Urinary bladder (tissue), 4 donors: ENCODE measurements around the gene PHF12. TPM values are rescaled to one million over a fixed set of nuclear protein-coding genes. Genes with fewer than 3 reads are reported as not detected.

Source experiments
- DNase-seq: peaks from one replicate; pipeline ENCODE4 v3.0.0-alpha.2; 2015; ENCODE audit errors: extremely low spot score
- H3K27ac ChIP-seq: one replicate; pipeline ENCODE4 v1.5.1; 2013; ENCODE audit warnings: low read depth, mild to moderate bottlenecking, moderate library complexity
- H3K36me3 ChIP-seq: one replicate; pipeline ENCODE4 v1.6.1; 2013; ENCODE audit warnings: mild to moderate bottlenecking, moderate library complexity; ENCODE audit not compliant: insufficient read depth
- H3K4me1 ChIP-seq: one replicate; pipeline ENCODE4 v1.6.1; 2013; ENCODE audit warnings: mild to moderate bottlenecking, moderate library complexity; ENCODE audit not compliant: insufficient read depth
- H3K4me3 ChIP-seq: one replicate; pipeline ENCODE4 v1.5.1; 2013; ENCODE audit warnings: low read depth, low read length
- WGBS: extraction: QIAGEN DNeasy Blood & Tissue Kit; methylation state at CpG from one replicate; pipeline ENCODE4 v1.1.7; 2013; 5-methylcytosine and 5-hydroxymethylcytosine counted together
- polyA plus RNA-seq: library from polyadenylated mRNA; stranded (reverse); fragments of 200-250 nt; gene quantifications from one replicate; pipeline ENCODE4 v1.2.3, GENCODE V29; 2013
- total RNA-seq: library from RNA; depleted of rRNA; stranded (reverse); fragments of >200 nt; gene quantifications from one replicate; pipeline ENCODE4 v1.2.3, GENCODE V29; 2014
- donor health status: healthy with polysubstance abuse.
- donor health status: healthy.

PHF12 gene
- total and polyA plus RNA-seq, 2 donors: 21.1 to 30.8 TPM

GRCh38 chr17:28985950-28986713 is 34.8 kb upstream of the PHF12 start:
- no peak overlapping the region for H3K27ac ChIP-seq
- WGBS: 27% methylated on average over 36 of the region's 36 CpGs
- no peak for DNase-seq
- H3K4me1 ChIP-seq: no peaks in the 10 kb centered on the region
- no peaks in the 10 kb centered on the region for H3K36me3 ChIP-seq
- H3K4me3 ChIP-seq: no peak overlapping the region

GRCh38 chr17:28983286-28984230 is 32.2 kb upstream of the PHF12 start:
- Histone ChIP-seq H3K4me1 (no peaks in the 10 kb centered on the region), H3K4me3 (no peak overlapping the region), H3K36me3 (no peaks in the 10 kb centered on the region), H3K27ac (no peak overlapping the region)
- DNase-seq: no peak
- WGBS: 58% methylated on average over 7 of the region's 7 CpGs

- no peaks in the 10 kb centered on the region for H3K4me1 ChIP-seq
- DNase-seq: no peak
- no peaks in the 10 kb centered on the region for H3K36me3 ChIP-seq
- H3K27ac ChIP-seq: no peak overlapping the region
- 71% methylated on average over 11 of the region's 11 CpGs for WGBS
- H3K4me3 ChIP-seq: no peak overlapping the region
Measured at GRCh38 chr17:28982131-28982793, 30.9 kb upstream of the PHF12 start.

- 91% methylated on average over 2 of the region's 2 CpGs for WGBS
- Histone ChIP-seq H3K27ac (no peak overlapping the region), H3K4me3 (no peak overlapping the region), H3K36me3 (no peaks in the 10 kb centered on the region), H3K4me1 (no peaks in the 10 kb centered on the region)
- DNase-seq: no peak
Measured at GRCh38 chr17:28978356-28978964, 27.1 kb upstream of the PHF12 start.

GRCh38 chr17:28977659-28978355 is 26.5 kb upstream of the PHF12 start:
- WGBS: 71% methylated on average over 8 of the region's 8 CpGs
- Histone ChIP-seq H3K36me3 (no peaks in the 10 kb centered on the region), H3K4me3 (no peak overlapping the region), H3K4me1 (no peaks in the 10 kb centered on the region), H3K27ac (no peak overlapping the region)
- no peak for DNase-seq

- Histone ChIP-seq H3K4me3 (no peak overlapping the region), H3K36me3 (no peaks in the 10 kb centered on the region), H3K4me1 (no peaks in the 10 kb centered on the region), H3K27ac (no peak overlapping the region)
- no peak for DNase-seq
- WGBS: 93% methylated on average over 5 of the region's 5 CpGs
Measured at GRCh38 chr17:28975646-28976045, 24.3 kb upstream of the PHF12 start.

- H3K27ac ChIP-seq: no peak overlapping the region
Measured at GRCh38 chr17:28975031-28975430, 23.7 kb upstream of the PHF12 start.

GRCh38 chr17:28974451-28974850 is 23.1 kb upstream of the PHF12 start:
- 80% methylated on average over 4 of the region's 4 CpGs for WGBS
- Histone ChIP-seq H3K36me3 (no peaks in the 10 kb centered on the region), H3K4me3 (no peak overlapping the region), H3K27ac (no peak overlapping the region), H3K4me1 (no peaks in the 10 kb centered on the region)
- no peak for DNase-seq

More at GRCh38 chr17:28975031-28975430, 23.7 kb upstream of the PHF12 start:
- H3K4me1 ChIP-seq: no peaks in the 10 kb centered on the region
- 91% methylated on average over 2 of the region's 2 CpGs for WGBS
- H3K36me3 ChIP-seq: no peaks in the 10 kb centered on the region
- no peak overlapping the region for H3K4me3 ChIP-seq
- no peak for DNase-seq

GRCh38 chr17:28973425-28973824 is 22.1 kb upstream of the PHF12 start:
- H3K4me1 ChIP-seq: no peaks in the 10 kb centered on the region
- H3K4me3 ChIP-seq: no peak overlapping the region
- WGBS: 39% methylated on average over 2 of the region's 2 CpGs
- no peak for DNase-seq
- H3K36me3 ChIP-seq: no peaks in the 10 kb centered on the region
- H3K27ac ChIP-seq: no peak overlapping the region

GRCh38 chr17:28972437-28972836 is 21.1 kb upstream of the PHF12 start:
- DNase-seq: no peak
- H3K36me3 ChIP-seq: no peaks in the 10 kb centered on the region
- H3K27ac ChIP-seq: no peak overlapping the region
- H3K4me1 ChIP-seq: no peaks in the 10 kb centered on the region
- 70% methylated on average over 10 of the region's 10 CpGs for WGBS
- no peak overlapping the region for H3K4me3 ChIP-seq

GRCh38 chr17:28970879-28971278 is 19.6 kb upstream of the PHF12 start:
- no peak overlapping the region for H3K27ac ChIP-seq
- H3K4me3 ChIP-seq: no peak overlapping the region
- 62% methylated on average over 6 of the region's 6 CpGs for WGBS
- H3K4me1 ChIP-seq: no peaks in the 10 kb centered on the region
- no peak for DNase-seq
- no peaks in the 10 kb centered on the region for H3K36me3 ChIP-seq

- no peak overlapping the region for H3K27ac ChIP-seq
- WGBS: 65% methylated on average over 12 of the region's 12 CpGs
- no peaks in the 10 kb centered on the region for H3K4me1 ChIP-seq
- no peak overlapping the region for H3K4me3 ChIP-seq
- no peak for DNase-seq
- no peaks in the 10 kb centered on the region for H3K36me3 ChIP-seq
Measured at GRCh38 chr17:28969706-28970393, 18.5 kb upstream of the PHF12 start.
